Progenitor cell of endocrine pancreas (in vitro differentiated cells): ENCODE results near the gene PSMD1. TPM values are rescaled to one million over a fixed set of nuclear protein-coding genes. Genes with fewer than 3 reads are reported as not detected.
"Not testable (repeated sequence)": the region's sequence is repeated elsewhere in the genome, so short reads cannot be mapped to it uniquely, and the experiment has no call there.

Experiments used
- DNase-seq: peaks from one replicate; pipeline ENCODE4 v3.0.0; 2021; ENCODE audit warnings: low spot score; ENCODE audit not compliant: unreplicated experiment
- H3K27ac Mint-ChIP-seq: 2 replicates; pipeline ENCODE4 v1.8.0; 2021; ENCODE audit warnings: mild to moderate bottlenecking, moderate library complexity, mixed read lengths
- H3K27me3 Mint-ChIP-seq: 2 replicates; pipeline ENCODE4 v1.8.0; 2021; ENCODE audit warnings: mixed read lengths
- H3K36me3 Mint-ChIP-seq: 2 replicates; pipeline ENCODE4 v1.8.0; 2022; ENCODE audit warnings: mixed read lengths; ENCODE audit not compliant: insufficient read depth
- H3K4me1 Mint-ChIP-seq: 2 replicates; pipeline ENCODE4 v1.8.0; 2021; ENCODE audit warnings: low read depth, mixed read lengths
- H3K4me3 Mint-ChIP-seq: 2 replicates; pipeline ENCODE4 v1.8.0; 2021; ENCODE audit warnings: low read depth, mild to moderate bottlenecking, moderate library complexity, mixed read lengths
- H3K9me3 Mint-ChIP-seq: 2 replicates; pipeline ENCODE4 v1.8.0; 2021; ENCODE audit warnings: low read depth, mixed read lengths
- CTCF ChIP-seq: fragments of 200-600 bp; sonication (generic); IDR thresholded peaks from one replicate; pipeline ENCODE4 v1.5.0; 2021; ENCODE audit warnings: antibody characterized with exemption, mild to moderate bottlenecking; ENCODE audit not compliant: unreplicated experiment
- total RNA-seq: library from RNA; stranded (reverse); gene quantifications from 2 replicates; pipeline ENCODE4 v1.2.1, GENCODE V29; 2021

Gene PSMD1
- total RNA-seq, 1 donor from 2014 or later: 99.0 TPM

- Mint-ChIP-seq H3K36me3 (peaks cover 9% of the 10 kb centered on the region), H3K9me3 (no peaks in the 10 kb centered on the region), H3K4me3 (peak overlapping the region; percentile 96), H3K4me1 (peaks cover 24% of the 10 kb centered on the region), H3K27ac (peak overlapping the region; percentile 48), H3K27me3 (peaks cover 4% of the 10 kb centered on the region)
- TF ChIP-seq CTCF: no peak
- DNase-seq: no peak
Measured at GRCh38 chr2:231058761-231059550, 2.3 kb downstream of the PSMD1 start.

GRCh38 chr2:231059756-231060155, 3.1 kb downstream of the PSMD1 start:
- H3K36me3 Mint-ChIP-seq: peaks cover 9% of the 10 kb centered on the region
- no peak overlapping the region for H3K4me3 Mint-ChIP-seq
- no peak for TF ChIP-seq CTCF
- no peak for DNase-seq
- no peaks in the 10 kb centered on the region for H3K27me3 Mint-ChIP-seq
- H3K9me3 Mint-ChIP-seq: no peaks in the 10 kb centered on the region
- H3K27ac Mint-ChIP-seq: no peak overlapping the region
- peaks cover 24% of the 10 kb centered on the region for H3K4me1 Mint-ChIP-seq

GRCh38 chr2:231062776-231063175, 6.1 kb downstream of the PSMD1 start:
- Mint-ChIP-seq H3K27ac (no peak overlapping the region), H3K36me3 (peaks cover 11% of the 10 kb centered on the region)

GRCh38 chr2:231063347-231063746, 6.7 kb downstream of the PSMD1 start:
- no peaks in the 10 kb centered on the region for H3K27me3 Mint-ChIP-seq
- H3K36me3 Mint-ChIP-seq: peaks cover 16% of the 10 kb centered on the region
- no peak overlapping the region for H3K4me3 Mint-ChIP-seq
- H3K27ac Mint-ChIP-seq: no peak overlapping the region
- no peak for DNase-seq
- no peak for TF ChIP-seq CTCF
- H3K4me1 Mint-ChIP-seq: peaks cover 15% of the 10 kb centered on the region
- no peaks in the 10 kb centered on the region for H3K9me3 Mint-ChIP-seq

More at GRCh38 chr2:231062776-231063175, 6.1 kb downstream of the PSMD1 start:
- DNase-seq: no peak
- Mint-ChIP-seq H3K27me3 (no peaks in the 10 kb centered on the region), H3K4me1 (peaks cover 21% of the 10 kb centered on the region), H3K9me3 (no peaks in the 10 kb centered on the region), H3K4me3 (no peak overlapping the region)
- TF ChIP-seq CTCF: no peak

GRCh38 chr2:231065966-231066365, 9.3 kb downstream of the PSMD1 start:
- H3K4me3 Mint-ChIP-seq: no peak overlapping the region
- H3K27me3 Mint-ChIP-seq: no peaks in the 10 kb centered on the region
- H3K36me3 Mint-ChIP-seq: peaks cover 21% of the 10 kb centered on the region
- H3K27ac Mint-ChIP-seq: no peak overlapping the region
- no peak for DNase-seq
- no peaks in the 10 kb centered on the region for H3K9me3 Mint-ChIP-seq
- no peaks in the 10 kb centered on the region for H3K4me1 Mint-ChIP-seq
- TF ChIP-seq CTCF: no peak

GRCh38 chr2:231067531-231067930, 10.9 kb downstream of the PSMD1 start:
- H3K9me3 Mint-ChIP-seq, H3K27me3 Mint-ChIP-seq, H3K27ac Mint-ChIP-seq, DNase-seq, H3K4me3 Mint-ChIP-seq, H3K4me1 Mint-ChIP-seq: not testable (repeated sequence)
- peaks cover 17% of the 10 kb centered on the region for H3K36me3 Mint-ChIP-seq
